ENCODE data around the gene CARD11.

Gene CARD11

DNA sequence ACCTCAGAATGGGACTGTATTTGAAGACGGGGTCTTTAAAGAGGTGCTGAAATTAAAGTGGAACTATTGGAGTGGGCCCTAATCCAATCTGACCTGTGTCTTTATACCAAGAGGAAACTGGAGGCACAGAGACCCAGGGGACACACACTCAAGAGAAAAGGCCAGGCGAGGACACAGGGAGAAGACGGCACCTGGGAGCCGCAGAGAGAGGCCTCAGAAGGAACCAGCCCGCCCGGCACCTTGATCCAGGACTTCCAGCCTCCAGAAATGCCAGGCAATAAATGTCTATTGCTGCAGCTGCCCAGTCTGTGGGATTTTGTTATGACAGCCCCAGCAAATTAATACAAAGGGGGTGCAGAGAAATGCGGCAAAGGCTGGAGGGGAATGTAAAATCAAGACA lies 10.5 kb downstream of the CARD11 start:
- DNase-seq (ENCODE audit: low read depth), result no peak
- TF ChIP-seq, protein P1, sequence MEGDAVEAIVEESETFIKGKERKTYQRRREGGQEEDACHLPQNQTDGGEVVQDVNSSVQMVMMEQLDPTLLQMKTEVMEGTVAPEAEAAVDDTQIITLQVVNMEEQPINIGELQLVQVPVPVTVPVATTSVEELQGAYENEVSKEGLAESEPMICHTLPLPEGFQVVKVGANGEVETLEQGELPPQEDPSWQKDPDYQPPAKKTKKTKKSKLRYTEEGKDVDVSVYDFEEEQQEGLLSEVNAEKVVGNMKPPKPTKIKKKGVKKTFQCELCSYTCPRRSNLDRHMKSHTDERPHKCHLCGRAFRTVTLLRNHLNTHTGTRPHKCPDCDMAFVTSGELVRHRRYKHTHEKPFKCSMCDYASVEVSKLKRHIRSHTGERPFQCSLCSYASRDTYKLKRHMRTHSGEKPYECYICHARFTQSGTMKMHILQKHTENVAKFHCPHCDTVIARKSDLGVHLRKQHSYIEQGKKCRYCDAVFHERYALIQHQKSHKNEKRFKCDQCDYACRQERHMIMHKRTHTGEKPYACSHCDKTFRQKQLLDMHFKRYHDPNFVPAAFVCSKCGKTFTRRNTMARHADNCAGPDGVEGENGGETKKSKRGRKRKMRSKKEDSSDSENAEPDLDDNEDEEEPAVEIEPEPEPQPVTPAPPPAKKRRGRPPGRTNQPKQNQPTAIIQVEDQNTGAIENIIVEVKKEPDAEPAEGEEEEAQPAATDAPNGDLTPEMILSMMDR (conservative IDR thresholded peaks at IDR 0.05; ENCODE audit: low read depth, low read length), result no peak
- H3K4me3 ChIP-seq (ENCODE audit: low read length), result no peak overlapping the region

DNA sequence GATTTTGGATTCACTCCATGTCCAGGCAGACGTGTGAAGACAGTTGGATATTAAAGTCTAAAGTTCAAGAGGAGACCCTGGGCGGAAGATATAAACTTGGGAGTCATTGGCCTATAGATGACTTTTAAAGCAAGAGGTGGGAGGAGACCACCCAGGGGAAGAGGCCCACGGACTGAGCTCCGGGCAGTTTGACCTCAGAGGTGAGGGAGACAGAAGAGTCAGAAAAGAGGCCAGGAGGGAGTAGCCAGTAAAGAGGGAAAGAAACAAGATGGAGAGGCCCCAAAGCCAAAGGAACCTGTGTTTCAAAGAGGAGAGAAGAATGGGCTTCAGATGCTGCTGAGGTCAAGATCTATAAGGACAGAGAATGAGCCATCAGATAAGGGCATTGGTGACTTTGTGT lies 11.4 kb downstream of the CARD11 start:
- TF ChIP-seq, protein P1 (conservative IDR thresholded peaks at IDR 0.05; ENCODE audit: low read depth, low read length), result no peak

DNA sequence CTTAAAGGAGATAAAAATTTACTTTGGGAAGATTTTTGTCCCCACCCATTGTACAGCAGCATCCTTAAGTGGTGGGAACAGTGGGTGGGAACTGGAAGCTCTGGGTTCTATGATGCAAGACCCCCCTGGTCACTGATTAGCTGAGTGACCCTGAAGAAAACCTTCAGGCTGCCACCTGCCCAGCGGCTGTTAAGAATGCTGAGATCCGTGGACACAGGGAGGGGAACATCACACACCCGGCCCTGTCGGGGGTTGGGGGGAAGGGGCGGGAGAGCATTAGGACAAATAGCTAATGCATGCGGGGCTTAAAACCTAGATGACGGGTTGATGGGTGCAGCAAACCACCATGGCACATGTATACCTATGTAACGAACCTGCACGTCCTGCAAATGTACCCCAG lies 14.5 kb downstream of the CARD11 start:
- H3K4me3 ChIP-seq (ENCODE audit: low read length), result no peak overlapping the region
- DNase-seq (ENCODE audit: low read depth), result no peak
- TF ChIP-seq, protein P1 (conservative IDR thresholded peaks at IDR 0.05; ENCODE audit: low read depth, low read length), result no peak

More for the DNA sequence above, 11.4 kb downstream of the CARD11 start:
- no peak for DNase-seq (ENCODE audit: low read depth)
- H3K4me3 ChIP-seq (ENCODE audit: low read length), result no peak overlapping the region

DNA sequence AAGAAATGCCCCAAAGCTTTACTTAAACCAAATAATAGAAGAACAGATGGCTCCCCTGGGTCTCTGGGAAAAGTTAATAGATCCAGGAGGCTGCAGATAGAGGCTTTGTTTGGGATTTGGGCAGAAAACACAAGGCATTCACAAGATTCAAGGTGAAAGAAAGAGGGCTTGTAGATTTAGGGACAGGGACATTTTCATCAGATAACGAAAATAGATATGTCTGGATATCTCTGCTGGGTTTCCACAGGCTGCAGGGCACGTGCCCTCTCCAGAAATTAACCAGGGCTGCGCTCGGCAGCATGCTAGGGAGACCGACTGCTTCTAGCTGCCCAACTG lies 14.9 kb downstream of the CARD11 start:
- DNase-seq (ENCODE audit: low read depth), result no peak
- TF ChIP-seq, protein P1 (conservative IDR thresholded peaks at IDR 0.05; ENCODE audit: low read depth, low read length), result no peak
- no peak overlapping the region for H3K4me3 ChIP-seq (ENCODE audit: low read length)

DNA sequence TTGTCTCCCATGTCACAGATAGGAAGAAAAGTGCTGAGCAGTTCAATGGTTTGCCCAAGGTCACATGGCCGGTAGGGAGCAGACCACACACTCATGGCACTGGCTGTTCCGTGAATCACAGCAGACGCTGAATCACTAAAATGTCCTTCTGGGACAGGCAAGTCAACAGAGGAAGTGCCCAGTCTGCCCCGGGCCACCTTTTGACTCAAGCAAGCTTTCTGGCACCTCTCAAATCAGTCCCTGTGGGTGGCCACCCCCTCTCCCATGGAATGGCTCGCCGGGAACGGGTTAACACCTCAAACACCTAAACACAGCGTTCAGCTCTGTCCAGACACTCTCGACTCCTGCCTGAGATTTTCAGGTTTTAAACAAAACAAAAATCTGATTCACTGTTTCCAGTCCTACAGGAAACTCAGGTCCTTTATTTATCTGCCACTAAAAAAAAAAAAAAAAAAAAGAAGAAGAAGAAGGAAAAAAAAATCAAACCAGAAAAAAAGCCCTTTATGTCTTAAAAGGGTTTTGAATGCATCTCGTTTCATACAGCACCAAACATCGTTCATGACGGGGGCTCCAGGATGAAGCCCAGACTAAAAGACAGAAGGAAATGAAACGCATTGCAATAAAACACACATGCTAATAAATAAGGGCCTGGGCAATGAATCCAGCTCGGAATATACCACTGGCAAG lies 15.5 kb downstream of the CARD11 start:
- no peak for DNase-seq (ENCODE audit: low read depth)
- H3K4me3 ChIP-seq (ENCODE audit: low read length), result no peak overlapping the region
- TF ChIP-seq, protein P1 (conservative IDR thresholded peaks at IDR 0.05; ENCODE audit: low read depth, low read length), result no peak

DNA sequence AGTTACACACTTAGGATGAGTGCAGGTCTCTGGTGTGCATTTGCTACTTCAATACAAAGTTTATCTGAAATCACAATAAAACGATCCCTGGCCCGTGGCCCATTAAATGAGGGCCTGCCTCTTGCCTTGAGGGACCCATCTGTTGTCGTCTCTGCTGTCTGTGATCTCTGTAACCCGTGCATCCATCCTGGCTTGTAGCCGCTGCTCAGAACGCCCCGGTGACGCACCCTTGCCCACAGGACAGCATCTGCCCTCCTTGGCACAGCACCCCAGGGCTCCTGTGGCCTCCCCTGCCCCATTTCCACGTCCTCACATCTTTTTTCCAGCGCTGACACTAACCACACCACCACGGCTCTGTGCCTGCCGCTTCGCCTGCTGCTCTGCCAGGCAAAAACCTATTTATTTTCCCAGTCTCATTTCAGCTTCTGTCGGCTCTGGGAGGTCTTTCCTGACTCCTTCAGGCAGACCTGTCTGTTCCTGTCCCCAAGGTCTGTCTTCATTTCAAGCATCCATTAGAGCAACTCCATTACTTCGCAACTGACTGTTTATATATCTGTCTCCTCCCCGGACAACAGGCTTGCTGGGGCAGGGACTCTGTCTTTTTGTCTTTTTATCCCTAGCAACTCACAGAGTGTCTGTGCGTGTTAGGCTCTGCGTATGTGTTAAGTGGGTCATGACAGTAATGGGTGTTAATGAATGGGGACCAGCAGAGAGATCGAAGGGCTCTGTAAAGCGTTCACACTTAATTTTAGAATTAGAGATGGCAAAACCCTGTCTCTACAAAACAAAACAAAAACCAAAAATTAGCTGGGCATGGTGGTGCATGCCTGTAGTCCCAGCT lies 16.4 kb downstream of the CARD11 start:
- DNase-seq (ENCODE audit: low read depth), result no peak
- H3K4me3 ChIP-seq (ENCODE audit: low read length), result no peak overlapping the region
- TF ChIP-seq, protein P1 (conservative IDR thresholded peaks at IDR 0.05; ENCODE audit: low read depth, low read length), result no peak

DNA sequence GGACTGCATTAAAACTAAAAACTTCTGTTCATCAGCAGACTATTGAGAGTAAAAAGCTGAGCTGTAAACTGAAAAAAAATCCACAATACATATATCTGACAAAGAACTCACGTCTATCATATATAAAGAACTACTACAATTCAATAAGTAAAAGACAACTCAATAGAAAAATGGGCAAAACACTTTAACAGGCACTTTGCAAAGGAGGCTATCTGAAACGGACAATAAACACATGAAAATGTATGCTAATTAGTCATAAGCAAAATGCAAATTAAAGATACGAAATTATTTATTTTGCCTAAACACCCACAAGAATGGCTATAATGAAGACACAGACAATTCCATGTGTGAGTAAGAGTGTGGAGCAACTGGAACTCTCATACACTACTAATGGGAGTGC lies 18.1 kb downstream of the CARD11 start:
- TF ChIP-seq, protein P1 (conservative IDR thresholded peaks at IDR 0.05; ENCODE audit: low read depth, low read length), result no peak
- no peak for DNase-seq (ENCODE audit: low read depth)
- no peak overlapping the region for H3K4me3 ChIP-seq (ENCODE audit: low read length)
